Kidney (tissue), 14 donors: ENCODE results near the gene MAPKAPK2. TPM values are rescaled to one million over a fixed set of nuclear protein-coding genes. Genes with fewer than 3 reads are reported as not detected.

Experiments used
- DNase-seq, 5 donors: peaks; one replicate each; pipeline ENCODE4 v3.0.0-alpha.2; 2013 to 2020
- FAIRE-seq: peaks from 2 replicates; lab custom pipeline; 2012; peaks lifted over from hg19 to GRCh38; lab: Jason Lieb, UNC
- H3K27ac ChIP-seq, 2 donors: one replicate each; pipeline ENCODE4 v1.7.0; 2013; ENCODE audit warnings: low read depth in 2 of 2, low read length in 2 of 2, inconsistent platforms in 1 of 2
- H3K27me3 ChIP-seq: one replicate; pipeline ENCODE4 v1.7.1; 2013; ENCODE audit warnings: low read length, inconsistent platforms; ENCODE audit not compliant: control insufficient read depth, insufficient read depth
- H3K36me3 ChIP-seq, 3 donors: one replicate each; pipeline versions ENCODE4 v1.7.0 to v1.7.1; 2013; ENCODE audit warnings: low read length in 3 of 3, control low read depth in 1 of 3, inconsistent platforms in 1 of 3; ENCODE audit not compliant: insufficient read depth in 3 of 3, control insufficient read depth in 2 of 3
- H3K4me1 ChIP-seq, 3 donors: one replicate each; pipeline versions ENCODE4 v1.7.0 to v1.7.1; 2013; ENCODE audit warnings: low read length in 3 of 3, inconsistent platforms in 1 of 3, low read depth in 1 of 3; ENCODE audit not compliant: control insufficient read depth in 2 of 3, insufficient read depth in 2 of 3
- H3K4me3 ChIP-seq, 3 donors: one replicate each; pipeline versions ENCODE4 v1.7.0 to v1.8.1; 2013; ENCODE audit warnings: low read length in 3 of 3, control low read depth in 1 of 3, inconsistent platforms in 1 of 3
- H3K9ac ChIP-seq, 3 donors: one replicate each; pipeline versions ENCODE4 v1.7.0 to v1.7.1; 2013; ENCODE audit warnings: low read length in 3 of 3, control low read depth in 1 of 3, inconsistent platforms in 1 of 3
- H3K9me3 ChIP-seq, 3 donors: one replicate each; pipeline versions ENCODE4 v1.7.0 to v1.7.1; 2013; ENCODE audit warnings: low read length in 3 of 3, control low read depth in 1 of 3, inconsistent platforms in 1 of 3; ENCODE audit not compliant: control insufficient read depth in 2 of 3, insufficient read depth in 1 of 3
- intact Hi-C: fragments of 100-400 bp; cut with DNase I; formaldehyde crosslinking; loops from one replicate; pipeline ENCODE4 v1.11.1; 2022
- polyA plus RNA-seq: library from polyadenylated mRNA; stranded (reverse); fragments of 350-450 nt; fragmentation: Illumina TruSeq; extraction: RNeasy Lipid Tissue Mini Kit (QIAGEN cat#74804); gene quantifications from one replicate; pipeline ENCODE4 v1.2.3, GENCODE V29; 2014; ENCODE audit warnings: low read depth, low replicate concordance; ENCODE audit not compliant: insufficient read depth
- total RNA-seq: library from RNA; stranded (reverse); fragmentation: NEBNext Ultra II Directional; extraction: Animal tissue kit (Norgen Biotek cat#: 25700); gene quantifications from one replicate; pipeline ENCODE4 v1.2.1, GENCODE V29; 2021
- TF ChIP-seq, protein P1 (sequence below): IDR thresholded peaks from 3 replicates; pipeline ENCODE4 v1.5.1; 2012; ENCODE audit warnings: mild to moderate bottlenecking, moderate library complexity, borderline replicate concordance; ENCODE audit not compliant: insufficient read depth; ENCODE audit errors: extremely low read depth
- donor health status: control.
- donor health status: control.
- donor health status: control.
- donor health status: control.
- donor health status: control.
- donor health status: DM: yes; HTN: yes; CAD: no.
- donor health status: Normal renal cell carcinoma (clear cell type).

The MAPKAPK2 gene
- total and polyA plus RNA-seq, 2 donors from 2014 or later = 84.5 to 113 TPM

DNA sequence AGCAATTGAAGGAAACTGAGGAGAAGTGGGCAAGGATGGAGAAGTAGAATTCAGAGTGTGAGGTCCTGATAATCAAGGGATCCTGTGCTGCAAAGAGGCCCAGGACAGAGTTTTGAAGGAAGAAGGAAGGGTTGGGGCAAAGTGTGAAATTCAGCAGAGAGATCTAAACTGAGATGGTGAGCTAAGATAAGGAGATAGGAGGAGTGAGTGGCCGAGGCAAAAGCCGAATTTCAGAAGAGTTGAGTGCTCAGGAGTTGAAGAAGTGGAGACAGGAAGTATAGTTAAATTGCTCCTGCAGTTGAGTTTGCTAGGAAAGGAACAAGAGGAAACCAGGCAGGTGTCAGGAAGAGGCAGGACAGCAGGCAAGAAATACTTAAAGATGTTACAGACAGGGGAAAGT lies 16.4 kb upstream of the MAPKAPK2 start:
- Histone ChIP-seq H3K9me3 (no peaks in the 10 kb centered on the region), H3K36me3 (no peaks in the 10 kb centered on the region), H3K4me1 (peaks cover 0 to 15% (median 14%) of the 10 kb centered on the region in 3 donors), H3K4me3 (no peak overlapping the region), H3K27ac (no peak overlapping the region), H3K27me3 (no peaks in the 10 kb centered on the region), H3K9ac (no peak overlapping the region)
- FAIRE-seq (no peak), DNase-seq (no peak)
- TF ChIP-seq, protein P1, sequence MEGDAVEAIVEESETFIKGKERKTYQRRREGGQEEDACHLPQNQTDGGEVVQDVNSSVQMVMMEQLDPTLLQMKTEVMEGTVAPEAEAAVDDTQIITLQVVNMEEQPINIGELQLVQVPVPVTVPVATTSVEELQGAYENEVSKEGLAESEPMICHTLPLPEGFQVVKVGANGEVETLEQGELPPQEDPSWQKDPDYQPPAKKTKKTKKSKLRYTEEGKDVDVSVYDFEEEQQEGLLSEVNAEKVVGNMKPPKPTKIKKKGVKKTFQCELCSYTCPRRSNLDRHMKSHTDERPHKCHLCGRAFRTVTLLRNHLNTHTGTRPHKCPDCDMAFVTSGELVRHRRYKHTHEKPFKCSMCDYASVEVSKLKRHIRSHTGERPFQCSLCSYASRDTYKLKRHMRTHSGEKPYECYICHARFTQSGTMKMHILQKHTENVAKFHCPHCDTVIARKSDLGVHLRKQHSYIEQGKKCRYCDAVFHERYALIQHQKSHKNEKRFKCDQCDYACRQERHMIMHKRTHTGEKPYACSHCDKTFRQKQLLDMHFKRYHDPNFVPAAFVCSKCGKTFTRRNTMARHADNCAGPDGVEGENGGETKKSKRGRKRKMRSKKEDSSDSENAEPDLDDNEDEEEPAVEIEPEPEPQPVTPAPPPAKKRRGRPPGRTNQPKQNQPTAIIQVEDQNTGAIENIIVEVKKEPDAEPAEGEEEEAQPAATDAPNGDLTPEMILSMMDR = no peak
- intact Hi-C loops = no loop called here

DNA sequence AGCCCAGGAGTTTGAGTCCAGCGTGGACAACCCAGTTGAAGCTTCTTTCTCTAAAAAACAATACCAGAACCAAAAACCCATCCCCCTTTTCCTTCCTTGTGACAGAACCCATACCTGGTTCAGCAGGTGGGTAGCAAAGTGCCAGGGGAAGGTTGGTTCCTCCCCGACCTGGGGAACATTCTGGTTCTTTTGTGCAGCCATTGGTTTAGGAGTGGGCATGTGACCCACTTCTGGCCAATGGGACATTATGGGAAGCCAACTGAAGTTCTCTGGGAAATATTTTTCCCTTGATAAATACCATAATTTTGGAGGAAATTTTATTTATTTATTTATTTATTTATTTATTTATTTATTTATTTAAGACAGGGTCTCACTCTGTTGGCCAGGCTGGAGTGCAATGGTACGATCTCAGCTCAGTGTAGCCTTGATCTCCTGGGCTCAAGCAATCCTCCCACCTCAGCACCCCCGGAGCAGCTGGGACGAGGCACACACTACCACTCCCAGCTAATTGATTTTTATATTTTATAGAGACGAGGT lies 15.8 kb upstream of the MAPKAPK2 start:
- H3K9ac ChIP-seq = no peak overlapping the region
- no peak for DNase-seq
- FAIRE-seq = no peak
- H3K9me3 ChIP-seq = no peaks in the 10 kb centered on the region
- H3K36me3 ChIP-seq = no peaks in the 10 kb centered on the region
- no peak overlapping the region for H3K27ac ChIP-seq
- no peak overlapping the region for H3K4me3 ChIP-seq
- peaks cover 0 to 15% (median 15%) of the 10 kb centered on the region in 3 donors for H3K4me1 ChIP-seq
- intact Hi-C loops = no loop called here
- TF ChIP-seq, protein P1 = no peak
- no peaks in the 10 kb centered on the region for H3K27me3 ChIP-seq

DNA sequence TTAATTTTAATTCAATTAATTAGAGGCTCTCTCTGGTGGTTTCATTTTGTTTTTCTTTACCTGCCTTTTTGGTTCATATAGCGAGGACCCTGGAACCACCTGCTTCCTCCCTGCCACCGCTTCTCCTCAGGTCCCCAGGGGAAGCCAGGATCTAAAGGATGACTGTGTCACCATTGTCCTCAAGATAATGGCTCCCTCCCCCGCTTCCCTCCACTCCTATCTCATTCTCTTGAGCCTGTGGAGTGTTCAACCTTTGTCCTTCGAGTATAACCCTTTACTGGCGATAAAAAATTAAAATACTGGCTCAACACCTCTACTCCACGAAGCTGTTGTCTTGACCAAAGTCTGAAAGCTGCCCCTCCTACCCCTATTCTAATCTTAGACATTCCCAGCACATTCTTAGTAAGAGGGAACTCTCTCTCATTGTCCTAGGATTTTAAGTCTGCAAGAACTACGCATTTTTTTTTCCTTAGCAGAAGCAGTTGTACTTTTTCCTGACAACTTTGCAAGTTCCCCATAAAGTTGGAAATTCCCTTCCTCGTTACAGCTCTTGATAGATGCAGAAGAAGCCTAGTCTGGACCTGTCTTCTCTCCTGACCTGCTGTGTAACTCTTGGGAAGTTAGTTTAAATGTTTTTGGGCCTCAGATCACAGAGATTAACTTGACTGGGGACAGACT lies 12.6 kb upstream of the MAPKAPK2 start:
- no peak for FAIRE-seq
- no peaks in the 10 kb centered on the region for H3K36me3 ChIP-seq
- TF ChIP-seq, protein P1 = no peak
- DNase-seq = peak in 1 of 5 donors; percentile 37
- peak overlapping the region; percentile 30 to 67 for H3K27ac ChIP-seq
- H3K27me3 ChIP-seq = no peaks in the 10 kb centered on the region
- intact Hi-C loops = no loop called here
- peak overlapping the region in 1 of 3 donors; percentile 29 for H3K9ac ChIP-seq
- no peaks in the 10 kb centered on the region for H3K9me3 ChIP-seq
- H3K4me3 ChIP-seq = no peak overlapping the region
- H3K4me1 ChIP-seq = peaks cover 0 to 20% (median 10%) of the 10 kb centered on the region in 3 donors
